Measurements from ENCODE around the gene GLO1. TPM values are rescaled to one million over a fixed set of nuclear protein-coding genes. Genes with fewer than 3 reads are reported as not detected.

Gene GLO1
- total and polyA plus RNA-seq, 2 experiments from 2014 or later = 273 TPM

GRCh38 chr6:38715016-38715689 is 12.2 kb upstream of the GLO1 start, which contains the start of gene DNAH8:
Gene DNAH8, plus strand, starts transcription at chr6:38715311. Its CDS starts 7,499 bp downstream, at chr6:38722810.
- H3K27me3 Mint-ChIP-seq (ENCODE audit: insufficient read depth, low read depth, poor library complexity) = peaks cover 20% of the 10 kb centered on the region
- H3K4me3 ChIP-seq = peak within 1 kb of the TSS; percentile 75
- H4K20me1 ChIP-seq (replicated peaks; ENCODE audit: insufficient read depth) = no peaks in the 10 kb centered on the region
- H3K27me3 ChIP-seq (ENCODE audit: insufficient read depth) = peaks cover 40% of the 10 kb centered on the region
- peaks cover 8% of the 10 kb centered on the region for H3K4me1 ChIP-seq (ENCODE audit: insufficient read depth)
- H3K36me3 ChIP-seq (ENCODE audit: insufficient read depth) = no peaks in the 10 kb centered on the region
- H3K27ac ChIP-seq (ENCODE audit: low read depth) = no peak within 1 kb of the TSS
- H3K4me2 ChIP-seq = peak within 1 kb of the TSS; percentile 89
- H2AFZ ChIP-seq = peak within 1 kb of the TSS; percentile 99
- TF ChIP-seq ZNF114 (CRISPR knock-in tag; IDR thresholded peaks at IDR 0.05) (no peak), EZH2 (IDR thresholded peaks at IDR 0.05; ENCODE audit: low read depth, unreplicated experiment) (peak; percentile 13), EZH2phosphoT487 (IDR thresholded peaks at IDR 0.05; ENCODE audit: unreplicated experiment) (no peak), POLR2AphosphoS5 (IDR thresholded peaks at IDR 0.05; ENCODE audit: low read depth) (no peak)
- peaks cover 7% of the 10 kb centered on the region for H3K9me3 Mint-ChIP-seq
- H3K79me2 ChIP-seq (replicated peaks; ENCODE audit: insufficient read depth) = no peaks in the 10 kb centered on the region
- peaks cover 3% of the 10 kb centered on the region; the same call in 1 of the 3 replicates for H3K36me3 Mint-ChIP-seq (ENCODE audit: low read depth)
- DNase-seq (ENCODE audit: low spot score) (peak; percentile 58), ATAC-seq (peak; percentile 93)
- H3K4me3 Mint-ChIP-seq = peak within 1 kb of the TSS; percentile 63
- no peaks in the 10 kb centered on the region for H3F3A ChIP-seq (replicated peaks; ENCODE audit: low read depth)
- H3K27ac Mint-ChIP-seq = no peak within 1 kb of the TSS
- no peaks in the 10 kb centered on the region for H3K9me2 ChIP-seq (ENCODE audit: insufficient read depth)
- H3K4me1 Mint-ChIP-seq = peaks cover 10% of the 10 kb centered on the region; the same call in 2 of the 3 replicates

DNA sequence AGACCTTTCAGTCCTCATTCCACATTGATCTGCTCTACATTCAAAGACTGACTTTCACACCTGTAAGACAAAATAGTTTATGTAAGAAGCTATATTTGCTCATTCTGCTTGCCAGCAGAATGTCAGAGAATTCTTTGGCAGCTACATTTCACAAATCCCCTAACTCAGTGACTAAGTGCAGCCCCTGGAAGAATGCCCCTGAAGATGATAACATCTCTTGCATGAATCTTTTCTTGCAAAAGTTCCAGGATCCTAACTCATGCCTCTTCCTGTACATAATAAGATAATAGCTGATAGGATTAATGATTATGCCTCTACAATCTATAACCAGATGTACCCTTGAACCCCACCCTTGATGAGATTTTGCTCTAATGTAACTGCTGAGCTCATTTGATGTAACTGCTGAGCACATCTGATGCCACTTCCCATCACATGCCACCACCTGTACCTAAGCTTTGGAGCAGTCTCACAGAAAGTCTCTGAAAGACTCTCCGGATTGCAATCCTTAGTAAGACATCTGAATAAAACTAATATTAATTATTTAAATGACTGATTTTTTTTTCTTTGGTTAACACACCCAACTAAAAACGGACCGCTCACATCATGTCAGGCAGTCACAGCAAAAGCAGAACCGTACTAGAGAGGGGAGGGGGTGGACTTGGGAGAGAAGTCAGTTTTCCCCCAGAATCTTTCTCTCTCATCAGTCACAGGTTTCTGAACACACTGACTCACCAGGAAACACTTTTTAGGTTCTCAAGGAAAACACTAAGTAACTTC is 11.5 kb upstream of the GLO1 start:
- peaks cover 40% of the 10 kb centered on the region for H3K27me3 ChIP-seq (ENCODE audit: insufficient read depth)
- H3F3A ChIP-seq (replicated peaks; ENCODE audit: low read depth) = no peaks in the 10 kb centered on the region
- H3K4me3 ChIP-seq = peak overlapping the region; percentile 75
- Mint-ChIP-seq H3K36me3 (ENCODE audit: low read depth) (peaks cover 3% of the 10 kb centered on the region; the same call in 1 of the 3 replicates), H3K4me1 (peaks cover 10% of the 10 kb centered on the region; the same call in 2 of the 3 replicates), H3K27ac (no peak overlapping the region), H3K4me3 (peak overlapping the region; percentile 63), H3K27me3 (ENCODE audit: insufficient read depth, low read depth, poor library complexity) (peaks cover 20% of the 10 kb centered on the region), H3K9me3 (peaks cover 12% of the 10 kb centered on the region)
- peak overlapping the region; percentile 89 for H3K4me2 ChIP-seq
- H4K20me1 ChIP-seq (replicated peaks; ENCODE audit: insufficient read depth) = no peaks in the 10 kb centered on the region
- H3K36me3 ChIP-seq (ENCODE audit: insufficient read depth) = no peaks in the 10 kb centered on the region
- DNase-seq (ENCODE audit: low spot score) (no peak), ATAC-seq (peak; percentile 43)
- H2AFZ ChIP-seq = peak overlapping the region; percentile 99
- H3K79me2 ChIP-seq (replicated peaks; ENCODE audit: insufficient read depth) = no peaks in the 10 kb centered on the region
- H3K4me1 ChIP-seq (ENCODE audit: insufficient read depth) = peaks cover 8% of the 10 kb centered on the region
- no peak for TF ChIP-seq JUNB (IDR thresholded peaks at IDR 0.05; ENCODE audit: unreplicated experiment)
- TF ChIP-seq EZH2 (IDR thresholded peaks at IDR 0.05; ENCODE audit: low read depth, unreplicated experiment) = peak; percentile 49
- TF ChIP-seq, protein P1, sequence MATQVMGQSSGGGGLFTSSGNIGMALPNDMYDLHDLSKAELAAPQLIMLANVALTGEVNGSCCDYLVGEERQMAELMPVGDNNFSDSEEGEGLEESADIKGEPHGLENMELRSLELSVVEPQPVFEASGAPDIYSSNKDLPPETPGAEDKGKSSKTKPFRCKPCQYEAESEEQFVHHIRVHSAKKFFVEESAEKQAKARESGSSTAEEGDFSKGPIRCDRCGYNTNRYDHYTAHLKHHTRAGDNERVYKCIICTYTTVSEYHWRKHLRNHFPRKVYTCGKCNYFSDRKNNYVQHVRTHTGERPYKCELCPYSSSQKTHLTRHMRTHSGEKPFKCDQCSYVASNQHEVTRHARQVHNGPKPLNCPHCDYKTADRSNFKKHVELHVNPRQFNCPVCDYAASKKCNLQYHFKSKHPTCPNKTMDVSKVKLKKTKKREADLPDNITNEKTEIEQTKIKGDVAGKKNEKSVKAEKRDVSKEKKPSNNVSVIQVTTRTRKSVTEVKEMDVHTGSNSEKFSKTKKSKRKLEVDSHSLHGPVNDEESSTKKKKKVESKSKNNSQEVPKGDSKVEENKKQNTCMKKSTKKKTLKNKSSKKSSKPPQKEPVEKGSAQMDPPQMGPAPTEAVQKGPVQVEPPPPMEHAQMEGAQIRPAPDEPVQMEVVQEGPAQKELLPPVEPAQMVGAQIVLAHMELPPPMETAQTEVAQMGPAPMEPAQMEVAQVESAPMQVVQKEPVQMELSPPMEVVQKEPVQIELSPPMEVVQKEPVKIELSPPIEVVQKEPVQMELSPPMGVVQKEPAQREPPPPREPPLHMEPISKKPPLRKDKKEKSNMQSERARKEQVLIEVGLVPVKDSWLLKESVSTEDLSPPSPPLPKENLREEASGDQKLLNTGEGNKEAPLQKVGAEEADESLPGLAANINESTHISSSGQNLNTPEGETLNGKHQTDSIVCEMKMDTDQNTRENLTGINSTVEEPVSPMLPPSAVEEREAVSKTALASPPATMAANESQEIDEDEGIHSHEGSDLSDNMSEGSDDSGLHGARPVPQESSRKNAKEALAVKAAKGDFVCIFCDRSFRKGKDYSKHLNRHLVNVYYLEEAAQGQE (IDR thresholded peaks at IDR 0.05; ENCODE audit: unreplicated experiment) = no peak
- H3K9me2 ChIP-seq (ENCODE audit: insufficient read depth) = peaks cover 4% of the 10 kb centered on the region; the same call in 1 of the 2 replicates
- H3K27ac ChIP-seq (ENCODE audit: low read depth) = no peak overlapping the region

Data from GM23338 (cell line).